Bronchial epithelial cell (primary cell): Measurements from ENCODE around the gene SMYD4. TPM values are rescaled to one million over a fixed set of nuclear protein-coding genes. Genes with fewer than 3 reads are reported as not detected.
"Not testable (repeated sequence)": the region's sequence is repeated elsewhere in the genome, so short reads cannot be mapped to it uniquely, and the experiment has no call there.

ENCODE experiments used
- DNase-seq: peaks from one replicate; pipeline ENCODE4 v3.0.0-alpha.2; 2010; ENCODE audit warnings: low read depth
- FAIRE-seq: peaks from 2 replicates; lab custom pipeline; 2011; peaks lifted over from hg19 to GRCh38; lab: Jason Lieb, UNC
- H3K27me3 ChIP-seq: 2 replicates; pipeline ENCODE4 v1.5.1; 2011; ENCODE audit warnings: low read length; ENCODE audit not compliant: control insufficient read depth, insufficient read depth
- H3K36me3 ChIP-seq: 2 replicates; pipeline ENCODE4 v1.5.1; 2011; ENCODE audit warnings: low read length; ENCODE audit not compliant: control insufficient read depth, insufficient read depth
- H3K4me3 ChIP-seq: 2 replicates; pipeline ENCODE4 v1.5.1; 2011; ENCODE audit warnings: mild to moderate bottlenecking, low read depth, low read length, control low read depth
- CTCF ChIP-seq: IDR thresholded peaks from 2 replicates; pipeline ENCODE4 v1.5.1; 2011; ENCODE audit warnings: mild to moderate bottlenecking, moderate library complexity, low read length, control low read depth, inconsistent platforms; ENCODE audit not compliant: insufficient read depth, severe bottlenecking
- total RNA-seq: library from RNA; depleted of rRNA; stranded (reverse); fragments of >200 nt; gene quantifications from 2 replicates; pipeline ENCODE4 v1.2.1, GENCODE V29; 2014

SMYD4 gene
- total RNA-seq, 1 donor from 2014 or later, result 7.9 TPM

GRCh38 chr17:1803280-1803679 lies 26.4 kb downstream of the SMYD4 start:
- TF ChIP-seq CTCF, result no peak
- Histone ChIP-seq H3K36me3 (peaks cover 4% of the 10 kb centered on the region), H3K4me3 (no peak overlapping the region), H3K27me3 (no peaks in the 10 kb centered on the region)
- no peak for DNase-seq
- FAIRE-seq, result no peak

- DNase-seq (no peak), FAIRE-seq (no peak)
- Histone ChIP-seq H3K27me3 (no peaks in the 10 kb centered on the region), H3K36me3 (peaks cover 4% of the 10 kb centered on the region), H3K4me3 (no peak overlapping the region)
- no peak for TF ChIP-seq CTCF
Observed at GRCh38 chr17:1802429-1802828, 27.3 kb downstream of the SMYD4 start.

DNA sequence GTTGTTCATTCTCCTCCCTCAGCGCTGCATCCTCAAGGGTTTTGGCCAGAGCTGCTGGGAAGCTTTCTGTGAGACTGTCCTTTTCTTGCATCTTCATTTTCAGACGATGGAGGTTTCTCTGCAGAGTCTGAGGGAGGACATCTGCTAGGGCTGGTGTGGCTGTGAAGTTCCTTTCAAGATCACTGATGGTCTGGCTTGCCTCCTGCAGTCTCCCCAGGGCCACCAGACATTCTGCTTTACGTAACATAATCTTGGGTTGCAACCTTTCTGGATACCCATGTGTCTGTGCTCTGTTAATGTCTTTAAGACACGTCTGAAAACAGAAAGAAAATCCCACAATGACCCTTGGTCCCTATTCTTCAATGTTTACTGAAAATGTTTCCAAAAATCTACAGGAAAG lies 29.0 kb downstream of the SMYD4 start:
- DNase-seq, result no peak
- H3K27me3 ChIP-seq, result no peaks in the 10 kb centered on the region
- no peak overlapping the region for H3K4me3 ChIP-seq
- TF ChIP-seq CTCF, result no peak
- peaks cover 4% of the 10 kb centered on the region for H3K36me3 ChIP-seq
- FAIRE-seq, result no peak

- DNase-seq (no peak), FAIRE-seq (no peak)
- no peak for TF ChIP-seq CTCF
- Histone ChIP-seq H3K36me3 (peaks cover 4% of the 10 kb centered on the region), H3K4me3 (no peak overlapping the region), H3K27me3 (no peaks in the 10 kb centered on the region)
Observed at GRCh38 chr17:1800240-1800639, 29.5 kb downstream of the SMYD4 start.

DNA sequence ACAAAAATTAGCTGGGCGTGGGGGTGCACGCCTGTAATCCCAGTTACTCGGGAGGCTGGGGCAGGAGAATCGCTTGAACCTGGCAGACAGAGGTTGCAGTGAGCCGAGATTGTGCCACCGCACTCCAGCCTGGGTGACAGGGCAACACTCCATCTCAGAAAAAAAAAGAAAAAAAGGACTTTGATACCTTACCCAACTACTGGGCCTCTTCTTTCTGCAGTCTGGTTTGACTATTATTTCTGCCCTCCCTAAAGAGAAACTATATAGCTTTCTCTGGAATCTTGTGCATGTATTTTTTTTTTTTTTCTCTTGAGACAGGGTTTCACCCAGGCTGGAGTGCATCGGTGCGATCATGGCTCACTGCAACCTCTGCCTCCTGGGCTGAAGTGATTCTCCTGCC lies 31.9 kb downstream of the SMYD4 start:
- not testable (repeated sequence) for H3K4me3 ChIP-seq, DNase-seq, H3K36me3 ChIP-seq, H3K27me3 ChIP-seq, FAIRE-seq

GRCh38 chr17:1797323-1797722 lies 32.4 kb downstream of the SMYD4 start:
- Histone ChIP-seq H3K36me3 (peaks cover 2% of the 10 kb centered on the region), H3K4me3 (no peak overlapping the region), H3K27me3 (no peaks in the 10 kb centered on the region)
- no peak for TF ChIP-seq CTCF
- DNase-seq (no peak), FAIRE-seq (no peak)
